Stimulated activated CD8-positive, alpha-beta memory T cell treated with anti-CD3 and anti-CD28 coated beads, Interleukin-12 subunit alpha, Interleukin-12 subunit beta, amount 100 ng/mL, for 24 hours (primary cell): ENCODE results near the gene GPATCH2L.

Source experiments
- DNase-seq: peaks from one replicate; pipeline ENCODE4 v3.0.0-alpha.2; 2020; ENCODE audit errors: extremely low read depth

The GPATCH2L gene

DNA sequence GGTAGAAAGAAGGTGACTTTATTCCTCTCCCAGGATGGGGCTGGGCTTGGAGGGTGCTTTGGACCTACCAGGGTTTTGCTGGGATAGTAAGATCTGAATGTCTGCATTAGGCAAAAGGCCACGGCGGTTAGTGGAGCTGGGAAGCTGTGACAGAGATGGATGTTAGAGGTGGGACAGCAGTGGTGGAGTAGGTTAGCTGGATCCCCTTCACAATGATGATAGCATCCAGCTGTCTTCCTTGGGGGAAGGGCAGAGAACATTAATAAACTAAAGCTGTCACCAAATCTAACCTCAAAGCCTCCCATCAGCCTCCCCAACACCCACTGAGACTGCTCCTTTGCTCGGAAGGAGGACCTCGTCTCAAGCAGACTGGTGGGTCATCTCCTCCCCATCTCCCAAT, 104.8 kb downstream of the GPATCH2L start:
- DNase-seq: no peak

- DNase-seq: no peak
Measured at GRCh38 chr14:76257111-76257803, 105.5 kb downstream of the GPATCH2L start.

DNA sequence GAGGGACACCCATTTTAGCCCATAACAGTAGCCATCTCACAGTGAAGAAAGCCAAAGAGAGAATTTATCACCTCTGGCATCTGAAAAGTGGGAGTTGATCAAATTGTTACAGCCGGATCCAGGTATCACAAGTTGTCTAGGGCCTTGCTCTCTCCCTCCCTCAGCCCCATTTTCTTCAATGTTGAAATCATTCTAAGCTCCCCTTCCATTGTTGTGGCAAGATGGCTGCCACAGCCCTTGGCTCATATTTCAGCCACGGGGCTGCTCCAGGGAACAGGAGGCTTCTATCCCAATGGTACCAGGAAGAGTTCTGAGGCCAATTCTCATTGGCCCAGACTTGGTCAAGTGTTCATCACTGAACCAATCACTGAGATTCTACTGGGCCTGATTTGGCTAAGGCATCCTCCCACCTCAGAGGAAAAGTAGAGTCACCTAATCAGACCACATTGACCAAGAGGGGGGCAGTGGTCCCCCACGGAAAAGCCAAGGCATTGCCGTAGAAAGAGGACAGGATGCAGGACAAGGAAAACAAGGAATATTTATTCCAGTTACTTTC, 106.2 kb downstream of the GPATCH2L start:
- DNase-seq: no peak

DNA sequence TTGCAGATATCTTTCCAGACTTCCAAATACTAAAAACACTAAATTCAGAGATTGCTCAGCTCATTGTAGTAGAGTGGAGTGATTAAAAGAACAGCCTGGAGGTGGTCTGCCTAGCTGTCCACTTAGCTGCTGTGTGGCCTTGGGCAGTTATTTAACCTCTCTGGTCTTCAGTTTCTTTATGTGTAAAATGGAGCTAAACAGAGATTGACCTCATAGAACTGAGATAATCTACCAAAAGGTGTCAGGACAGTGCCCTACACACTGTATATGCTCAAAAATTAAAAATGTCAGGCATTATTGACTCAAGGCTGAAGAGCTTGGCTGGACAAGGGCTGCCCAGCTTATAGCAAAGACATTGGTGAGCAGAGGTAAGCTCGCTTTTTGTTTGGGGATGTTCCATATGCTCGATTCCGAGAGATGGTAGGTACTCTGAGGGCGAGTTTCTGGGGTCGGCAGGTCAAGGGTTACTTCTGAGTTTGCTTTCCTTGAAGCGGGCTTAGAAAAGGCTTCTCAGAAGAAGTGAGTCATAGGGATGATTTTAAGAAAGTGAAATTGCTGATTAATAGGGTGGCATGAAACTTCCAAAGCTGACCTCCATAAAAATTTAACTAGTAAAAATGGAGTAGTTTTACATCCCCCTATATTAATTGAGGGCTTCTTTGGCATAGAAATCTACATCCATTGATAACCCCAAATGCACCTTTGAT, 107.5 kb downstream of the GPATCH2L start:
- no peak for DNase-seq

DNA sequence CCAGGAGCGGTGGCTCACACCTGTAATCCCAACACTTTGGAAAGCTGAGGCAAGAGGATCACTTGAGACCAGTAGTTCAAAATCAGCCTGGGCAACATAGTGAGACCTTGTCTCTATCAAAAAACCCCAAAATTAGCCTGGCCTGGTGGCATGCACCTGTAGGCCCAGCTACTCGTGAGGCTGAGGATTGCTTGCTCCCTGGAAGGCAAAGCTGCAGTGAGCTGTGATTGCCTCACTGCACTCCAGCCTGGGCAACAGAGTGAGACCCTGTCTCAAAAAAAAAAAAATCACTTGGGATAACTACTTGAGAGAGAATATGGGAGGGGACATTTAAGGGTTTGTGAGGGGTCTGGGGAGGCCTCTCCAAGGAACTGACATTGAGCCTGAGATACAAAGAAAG, 109.0 kb downstream of the GPATCH2L start:
- no peak for DNase-seq

DNA sequence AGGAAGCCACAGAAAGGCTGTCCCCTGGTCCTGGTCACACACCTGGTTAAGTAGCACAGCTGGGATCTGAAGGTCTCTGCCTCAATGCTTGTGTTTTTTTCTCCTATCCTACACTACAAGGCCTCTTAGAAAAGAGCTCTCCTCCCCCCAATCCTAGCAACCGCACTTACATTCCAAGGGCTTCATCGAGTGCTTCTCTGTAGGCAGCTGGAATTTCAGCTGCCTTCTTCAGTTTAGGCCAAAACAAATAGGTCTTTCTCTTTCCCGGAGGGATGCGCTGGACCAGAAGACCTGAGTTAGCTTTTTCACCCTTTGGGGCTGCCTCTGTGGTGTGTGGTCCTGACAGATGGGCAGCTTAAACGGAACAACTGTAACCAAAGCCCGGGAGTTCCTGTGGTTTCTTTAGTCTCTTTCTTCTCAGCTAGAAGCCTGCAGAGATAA, 109.7 kb downstream of the GPATCH2L start:
- no peak for DNase-seq

DNA sequence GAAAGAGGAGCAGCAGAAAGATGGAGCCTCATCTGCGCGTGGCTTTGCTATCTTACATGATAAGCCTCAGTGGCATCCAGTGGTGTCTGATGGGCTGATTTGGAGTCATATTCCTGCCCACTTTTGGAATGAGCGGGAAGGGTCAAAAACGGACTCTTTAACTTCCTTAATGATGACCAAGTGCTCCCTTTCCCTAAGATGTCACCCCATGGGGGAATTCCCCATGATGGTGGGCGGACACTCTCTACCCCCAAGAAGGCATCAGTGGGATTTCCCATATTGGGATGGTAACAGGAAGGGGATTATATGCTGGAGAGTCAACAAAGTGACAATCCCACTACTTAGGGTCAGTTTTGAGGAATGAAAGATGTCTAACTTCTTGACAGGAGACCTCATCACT, 110.9 kb downstream of the GPATCH2L start:
- no peak for DNase-seq
